Osteocyte (in vitro differentiated cells): Measurements from ENCODE around the gene PPP1R12B. TPM values are rescaled to one million over a fixed set of nuclear protein-coding genes. Genes with fewer than 3 reads are reported as not detected.
A peak's percentile ranks its signal among the peaks of the same experiment; 100 is the strongest.
"Not testable (repeated sequence)": the region's sequence is repeated elsewhere in the genome, so short reads cannot be mapped to it uniquely, and the experiment has no call there.

Source experiments
- DNase-seq: peaks from one replicate; pipeline ENCODE4 v3.0.0; 2021; ENCODE audit warnings: mixed read lengths; ENCODE audit not compliant: unreplicated experiment; ENCODE audit errors: extremely low spot score
- H3K27ac Mint-ChIP-seq: one replicate; pipeline ENCODE4 v1.8.0; 2021; ENCODE audit warnings: mild to moderate bottlenecking, mixed read lengths; ENCODE audit not compliant: unreplicated experiment
- H3K27me3 Mint-ChIP-seq: one replicate; pipeline ENCODE4 v1.8.0; 2021; ENCODE audit warnings: mixed read lengths; ENCODE audit not compliant: unreplicated experiment
- H3K36me3 Mint-ChIP-seq: one replicate; pipeline ENCODE4 v1.8.0; 2021; ENCODE audit warnings: mixed read lengths; ENCODE audit not compliant: unreplicated experiment
- H3K4me1 Mint-ChIP-seq: one replicate; pipeline ENCODE4 v1.8.0; 2021; ENCODE audit warnings: mixed read lengths; ENCODE audit not compliant: unreplicated experiment
- H3K4me3 Mint-ChIP-seq: one replicate; pipeline ENCODE4 v1.8.0; 2021; ENCODE audit warnings: mild to moderate bottlenecking, moderate library complexity, mixed read lengths; ENCODE audit not compliant: unreplicated experiment
- H3K9me3 Mint-ChIP-seq: one replicate; pipeline ENCODE4 v1.8.0; 2021; ENCODE audit warnings: mixed read lengths; ENCODE audit not compliant: unreplicated experiment
- CTCF ChIP-seq: fragments of 200-600 bp; sonication (generic); IDR thresholded peaks from 2 replicates; pipeline ENCODE4 v1.5.0; 2021; ENCODE audit warnings: antibody characterized with exemption, mild to moderate bottlenecking, moderate library complexity
- total RNA-seq: library from RNA; stranded (reverse); gene quantifications from 2 replicates; pipeline ENCODE4 v1.2.1, GENCODE V29; 2021

PPP1R12B gene
- total RNA-seq, 1 donor from 2014 or later, result 14.6 TPM

- H3K36me3 Mint-ChIP-seq, result no peaks in the 10 kb centered on the region
- peaks cover 8% of the 10 kb centered on the region for H3K4me1 Mint-ChIP-seq
- TF ChIP-seq CTCF, result no peak
- no peak for DNase-seq
- H3K27ac Mint-ChIP-seq, result no peak overlapping the region
- H3K27me3 Mint-ChIP-seq, result no peaks in the 10 kb centered on the region
- no peaks in the 10 kb centered on the region for H3K9me3 Mint-ChIP-seq
- no peak overlapping the region for H3K4me3 Mint-ChIP-seq
Observed at GRCh38 chr1:202411422-202411821, 62.9 kb downstream of the PPP1R12B start.

- H3K4me1 Mint-ChIP-seq, result peaks cover 17% of the 10 kb centered on the region
- not testable (repeated sequence) for H3K27me3 Mint-ChIP-seq, H3K36me3 Mint-ChIP-seq, H3K27ac Mint-ChIP-seq, H3K9me3 Mint-ChIP-seq, H3K4me3 Mint-ChIP-seq, DNase-seq
Observed at GRCh38 chr1:202412421-202412820, 63.9 kb downstream of the PPP1R12B start.

- no peaks in the 10 kb centered on the region for H3K36me3 Mint-ChIP-seq
- no peaks in the 10 kb centered on the region for H3K9me3 Mint-ChIP-seq
- DNase-seq, result no peak
- TF ChIP-seq CTCF, result no peak
- H3K27ac Mint-ChIP-seq, result no peak overlapping the region
- peaks cover 24% of the 10 kb centered on the region for H3K4me1 Mint-ChIP-seq
- H3K27me3 Mint-ChIP-seq, result no peaks in the 10 kb centered on the region
- no peak overlapping the region for H3K4me3 Mint-ChIP-seq
Observed at GRCh38 chr1:202416641-202417040, 68.1 kb downstream of the PPP1R12B start.

GRCh38 chr1:202417141-202417540 is 68.6 kb downstream of the PPP1R12B start:
- DNase-seq, H3K9me3 Mint-ChIP-seq, H3K36me3 Mint-ChIP-seq, H3K4me3 Mint-ChIP-seq, H3K27me3 Mint-ChIP-seq: not testable (repeated sequence)
- H3K4me1 Mint-ChIP-seq, result peaks cover 24% of the 10 kb centered on the region
- peak overlapping the region; percentile 11 for H3K27ac Mint-ChIP-seq

GRCh38 chr1:202417762-202418201 is 69.3 kb downstream of the PPP1R12B start:
- not testable (repeated sequence) for H3K27me3 Mint-ChIP-seq, H3K4me3 Mint-ChIP-seq, H3K36me3 Mint-ChIP-seq, DNase-seq, H3K9me3 Mint-ChIP-seq
- Mint-ChIP-seq H3K4me1 (peaks cover 24% of the 10 kb centered on the region), H3K27ac (peak overlapping the region; percentile 11)

GRCh38 chr1:202419731-202420130 is 71.2 kb downstream of the PPP1R12B start:
- peaks cover 24% of the 10 kb centered on the region for H3K4me1 Mint-ChIP-seq
- H3K27me3 Mint-ChIP-seq, H3K4me3 Mint-ChIP-seq, DNase-seq, H3K27ac Mint-ChIP-seq, H3K36me3 Mint-ChIP-seq, H3K9me3 Mint-ChIP-seq: not testable (repeated sequence)

GRCh38 chr1:202420422-202421094 is 72.1 kb downstream of the PPP1R12B start:
- not testable (repeated sequence) for H3K27ac Mint-ChIP-seq

GRCh38 chr1:202422709-202423108 is 74.2 kb downstream of the PPP1R12B start:
- H3K9me3 Mint-ChIP-seq, H3K36me3 Mint-ChIP-seq, H3K27ac Mint-ChIP-seq: not testable (repeated sequence)

More at GRCh38 chr1:202420422-202421094, 72.1 kb downstream of the PPP1R12B start:
- not testable (repeated sequence) for H3K4me3 Mint-ChIP-seq, H3K9me3 Mint-ChIP-seq, H3K36me3 Mint-ChIP-seq, DNase-seq, H3K27me3 Mint-ChIP-seq
- H3K4me1 Mint-ChIP-seq, result peaks cover 24% of the 10 kb centered on the region

GRCh38 chr1:202424260-202424659 is 75.8 kb downstream of the PPP1R12B start:
- not testable (repeated sequence) for H3K27me3 Mint-ChIP-seq, H3K4me1 Mint-ChIP-seq, H3K27ac Mint-ChIP-seq, DNase-seq, H3K9me3 Mint-ChIP-seq, H3K36me3 Mint-ChIP-seq, H3K4me3 Mint-ChIP-seq

More at GRCh38 chr1:202422709-202423108, 74.2 kb downstream of the PPP1R12B start:
- DNase-seq, H3K27me3 Mint-ChIP-seq, H3K4me3 Mint-ChIP-seq: not testable (repeated sequence)
- peaks cover 12% of the 10 kb centered on the region for H3K4me1 Mint-ChIP-seq

GRCh38 chr1:202430111-202430510 is 81.6 kb downstream of the PPP1R12B start:
- not testable (repeated sequence) for H3K4me3 Mint-ChIP-seq, H3K27me3 Mint-ChIP-seq, DNase-seq, H3K27ac Mint-ChIP-seq, H3K9me3 Mint-ChIP-seq, H3K4me1 Mint-ChIP-seq
- H3K36me3 Mint-ChIP-seq, result peaks cover 27% of the 10 kb centered on the region
